ENCODE data around the gene C1QTNF1.

The C1QTNF1 gene

DNA sequence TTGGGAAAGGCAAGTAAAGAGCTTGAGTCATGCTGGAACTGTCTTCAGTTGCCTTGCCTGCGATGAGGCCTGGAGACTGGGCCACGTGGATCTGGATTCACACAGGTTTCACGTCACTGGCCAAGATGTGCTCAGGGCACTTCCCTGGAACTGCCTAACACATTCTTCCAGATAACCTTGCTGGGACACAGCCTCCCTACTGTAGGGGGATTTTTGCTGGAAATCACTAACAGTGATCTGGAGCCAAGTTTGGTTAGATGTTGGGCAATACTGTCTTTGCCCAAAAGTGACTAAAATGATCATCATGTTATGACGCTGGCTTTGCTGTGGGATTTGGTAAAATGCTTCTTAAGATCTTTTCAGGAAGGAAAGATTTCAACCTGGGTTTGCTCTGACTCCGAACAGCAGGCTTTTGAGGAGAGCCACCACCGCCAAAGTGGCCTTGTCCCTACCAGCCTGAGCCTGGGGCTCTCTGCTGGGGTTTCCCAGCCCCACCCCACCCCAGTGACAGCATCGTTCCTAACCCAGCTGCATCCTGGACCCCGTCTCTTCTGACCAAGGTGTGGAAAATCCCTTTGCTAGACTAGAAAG, 14.7 kb downstream of the C1QTNF1 start:
- no peak for TF ChIP-seq CTCF (IDR thresholded peaks at IDR 0.05; ENCODE audit: low read depth, low read length, missing control alignments)
- no peak for DNase-seq (ENCODE audit: extremely low read depth, low read depth)
- H3K4me3 ChIP-seq (replicated peaks; ENCODE audit: low read depth, low read length), result no peak overlapping the region

GRCh38 chr17:79039171-79039570, 15.2 kb downstream of the C1QTNF1 start:
- DNase-seq (ENCODE audit: extremely low read depth, low read depth), result no peak
- no peak overlapping the region for H3K4me3 ChIP-seq (replicated peaks; ENCODE audit: low read depth, low read length)
- no peak for TF ChIP-seq CTCF (IDR thresholded peaks at IDR 0.05; ENCODE audit: low read depth, low read length, missing control alignments)

- no peak for DNase-seq (ENCODE audit: extremely low read depth, low read depth)
- H3K4me3 ChIP-seq (replicated peaks; ENCODE audit: low read depth, low read length), result no peak overlapping the region
- TF ChIP-seq CTCF (IDR thresholded peaks at IDR 0.05; ENCODE audit: low read depth, low read length, missing control alignments), result no peak
Observed at GRCh38 chr17:79039886-79040285, 15.9 kb downstream of the C1QTNF1 start.

- TF ChIP-seq CTCF (IDR thresholded peaks at IDR 0.05; ENCODE audit: low read depth, low read length, missing control alignments), result no peak
- no peak overlapping the region for H3K4me3 ChIP-seq (replicated peaks; ENCODE audit: low read depth, low read length)
- no peak for DNase-seq (ENCODE audit: extremely low read depth, low read depth)
Observed at GRCh38 chr17:79041041-79041570, 17.1 kb downstream of the C1QTNF1 start.

DNA sequence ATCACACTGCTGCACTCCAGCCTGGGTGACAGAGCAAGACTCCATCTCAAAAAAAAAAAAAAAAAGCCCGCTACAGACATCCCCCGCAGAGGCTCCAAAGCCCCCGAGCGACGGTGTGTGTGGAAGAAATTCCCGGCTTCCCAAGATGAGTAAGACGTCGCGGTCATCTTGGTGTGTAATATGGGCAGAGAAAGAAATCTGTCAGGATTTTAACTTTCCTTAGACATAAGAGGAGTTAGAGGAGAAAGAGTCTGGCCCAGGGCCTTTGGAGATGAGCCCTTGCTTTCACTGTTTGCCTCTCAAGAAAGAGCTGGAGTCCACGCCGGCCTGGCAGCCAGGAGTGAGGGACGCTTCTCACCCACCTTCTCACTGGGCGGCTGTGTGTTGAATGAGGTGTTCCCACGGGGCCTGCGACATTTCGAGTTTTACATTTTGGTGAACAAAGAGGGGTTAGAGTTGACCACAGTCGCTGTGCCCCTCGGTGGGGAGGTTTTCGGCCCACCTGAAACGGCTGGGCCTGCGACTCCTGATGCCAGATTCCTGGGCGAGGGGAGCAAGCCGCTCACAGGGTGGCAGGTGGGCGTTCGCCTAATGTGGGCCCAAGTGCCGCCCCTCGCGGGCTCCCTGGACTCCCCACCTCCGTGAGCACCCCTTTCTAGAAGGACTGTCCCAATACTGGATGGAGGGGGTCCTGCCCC, 17.9 kb downstream of the C1QTNF1 start:
- no peak for DNase-seq (ENCODE audit: extremely low read depth, low read depth)
- no peak overlapping the region for H3K4me3 ChIP-seq (replicated peaks; ENCODE audit: low read depth, low read length)
- TF ChIP-seq CTCF (IDR thresholded peaks at IDR 0.05; ENCODE audit: low read depth, low read length, missing control alignments), result no peak

GRCh38 chr17:79042421-79043190, 18.6 kb downstream of the C1QTNF1 start:
- no peak for DNase-seq (ENCODE audit: extremely low read depth, low read depth)
- no peak overlapping the region for H3K4me3 ChIP-seq (replicated peaks; ENCODE audit: low read depth, low read length)
- peak; percentile 76 for TF ChIP-seq CTCF (IDR thresholded peaks at IDR 0.05; ENCODE audit: low read depth, low read length, missing control alignments)
